MM.1S (cell line): ENCODE data around the gene PER1.

Experiments
- DNase-seq: peaks from one replicate; pipeline ENCODE4 v3.0.0-alpha.2; 2015
- H2AFZ ChIP-seq: fragments of 300-600 bp; sonication (generic); 2 replicates; pipeline ENCODE4 v1.6.0; 2016; ENCODE audit warnings: antibody characterized with exemption, low read length
- H3F3A ChIP-seq: fragments of 300-600 bp; sonication (generic); 2 replicates; pipeline ENCODE4 v1.6.1; 2016; ENCODE audit warnings: mild to moderate bottlenecking, antibody characterized with exemption, low read length, moderate library complexity, mixed read lengths; ENCODE audit not compliant: insufficient read depth
- H3K27ac ChIP-seq: fragments of 300-600 bp; sonication (generic); 2 replicates; pipeline ENCODE4 v1.5.1; 2016; ENCODE audit warnings: mild to moderate bottlenecking, low read length
- H3K27me3 ChIP-seq: fragments of 300-600 bp; sonication (generic); replicated peaks from 2 replicates; pipeline ENCODE4 v1.6.0; 2016; ENCODE audit warnings: low read length; ENCODE audit not compliant: insufficient read depth
- H3K36me3 ChIP-seq: fragments of 300-600 bp; sonication (generic); replicated peaks from 2 replicates; pipeline ENCODE4 v1.6.1; 2016; ENCODE audit warnings: mild to moderate bottlenecking, low read length, mixed read lengths; ENCODE audit not compliant: insufficient read depth
- H3K4me1 ChIP-seq: fragments of 300-600 bp; sonication (generic); 2 replicates; pipeline ENCODE4 v1.6.1; 2016; ENCODE audit warnings: low read length, mixed read lengths
- H3K4me2 ChIP-seq: fragments of 300-600 bp; sonication (generic); 2 replicates; pipeline ENCODE4 v1.6.0; 2016; ENCODE audit warnings: low read depth, low read length
- H3K4me3 ChIP-seq: fragments of 300-600 bp; sonication (generic); 2 replicates; pipeline ENCODE4 v1.5.1; 2016; ENCODE audit warnings: low read length, mixed read lengths
- H3K79me2 ChIP-seq: fragments of 300-600 bp; sonication (generic); 2 replicates; pipeline ENCODE4 v1.6.1; 2016; ENCODE audit warnings: mixed run types, low read length, mixed read lengths
- H3K9ac ChIP-seq: fragments of 300-600 bp; sonication (generic); 2 replicates; pipeline ENCODE4 v1.6.1; 2016; ENCODE audit warnings: low read length, mixed read lengths
- H3K9me2 ChIP-seq: fragments of 300-600 bp; sonication (generic); replicated peaks from 2 replicates; pipeline ENCODE4 v1.6.1; 2016; ENCODE audit warnings: mild to moderate bottlenecking, low read length, mixed read lengths; ENCODE audit not compliant: insufficient read depth
- H3K9me3 ChIP-seq: fragments of 300-600 bp; sonication (generic); replicated peaks from 2 replicates; pipeline ENCODE4 v1.6.1; 2016; ENCODE audit warnings: mild to moderate bottlenecking, low read length, mixed read lengths; ENCODE audit not compliant: insufficient read depth
- H4K20me1 ChIP-seq: fragments of 300-600 bp; sonication (generic); 2 replicates; pipeline ENCODE4 v1.6.1; 2016; ENCODE audit warnings: mild to moderate bottlenecking, low read length, moderate library complexity, mixed read lengths; ENCODE audit not compliant: insufficient read depth
- EZH2 ChIP-seq: fragments of 300-600 bp; sonication (generic); optimal IDR thresholded peaks from 2 replicates; pipeline ENCODE3; 2017; ENCODE audit warnings: low read depth, mild to moderate bottlenecking, antibody characterized with exemption, low read length, mixed read lengths
- EZH2phosphoT487 ChIP-seq: fragments of 300-600 bp; sonication (generic); IDR thresholded peaks from 2 replicates; pipeline ENCODE4 v1.6.1; 2018; ENCODE audit warnings: antibody characterized with exemption, low read length
- TF ChIP-seq, protein P1 (sequence below): fragments of 300-600 bp; sonication (generic); IDR thresholded peaks from 2 replicates; pipeline ENCODE4 v1.5.1; 2016; ENCODE audit warnings: antibody characterized with exemption, low read length, mixed read lengths

PER1 gene

DNA sequence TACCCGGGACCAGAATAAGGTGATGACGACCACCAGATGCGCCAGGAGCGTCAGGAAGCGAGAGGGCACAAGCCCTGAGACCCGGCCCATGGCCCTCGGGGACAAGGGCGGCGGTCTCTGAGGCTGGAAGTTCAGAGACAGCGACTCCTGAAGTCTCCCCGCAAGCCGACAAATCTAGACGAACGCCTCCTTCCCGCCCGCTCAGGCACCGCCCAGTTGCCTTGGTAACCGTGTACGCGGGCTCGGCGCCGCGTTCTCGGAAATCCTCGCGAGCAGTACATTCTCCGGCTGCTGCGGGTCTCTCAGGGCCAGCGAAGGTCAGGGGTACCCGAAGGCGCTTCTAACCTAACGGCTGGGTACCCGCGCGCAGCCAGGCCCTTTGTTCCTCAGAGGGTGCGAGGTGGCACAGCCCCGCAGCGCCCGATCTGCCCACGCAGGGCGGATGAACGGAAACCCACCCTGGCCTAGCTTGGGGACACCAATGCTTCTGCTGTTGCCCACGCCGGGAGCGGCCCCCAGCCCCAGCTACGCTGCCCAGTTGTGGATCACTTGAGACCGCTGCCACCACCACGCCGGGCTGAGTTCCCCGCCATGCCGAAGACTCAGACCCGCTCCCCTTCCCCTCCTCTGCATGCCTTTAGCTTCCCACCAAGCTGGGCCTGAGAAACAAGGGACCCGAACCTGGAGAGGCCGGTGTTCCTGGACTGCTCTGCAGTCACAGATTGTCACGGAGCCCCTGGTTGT is 24.2 kb upstream of the PER1 start, which contains the start of gene TMEM107:
TMEM107 (minus strand) TSS at position 184 of the 744 bp plus-strand sequence; CDS start at position 90, 94 bp downstream.
- Histone ChIP-seq H3K4me2 (peak within 1 kb of the TSS; percentile 90), H4K20me1 (no peaks in the 10 kb centered on the region), H3K9ac (peak within 1 kb of the TSS; percentile 74), H3F3A (peaks cover 23% of the 10 kb centered on the region), H3K27me3 (no peaks in the 10 kb centered on the region), H3K9me3 (no peaks in the 10 kb centered on the region), H3K27ac (peak within 1 kb of the TSS; percentile 64), H2AFZ (peak within 1 kb of the TSS; percentile 88), H3K4me1 (peaks cover 17% of the 10 kb centered on the region; the same call in 1 of the 2 replicates), H3K4me3 (peak within 1 kb of the TSS; percentile 90), H3K36me3 (no peaks in the 10 kb centered on the region), H3K9me2 (no peaks in the 10 kb centered on the region), H3K79me2 (no peaks in the 10 kb centered on the region; the same call in 1 of the 2 replicates)
- DNase-seq: peak; percentile 94
- no peak for TF ChIP-seq EZH2
- TF ChIP-seq, protein P1, sequence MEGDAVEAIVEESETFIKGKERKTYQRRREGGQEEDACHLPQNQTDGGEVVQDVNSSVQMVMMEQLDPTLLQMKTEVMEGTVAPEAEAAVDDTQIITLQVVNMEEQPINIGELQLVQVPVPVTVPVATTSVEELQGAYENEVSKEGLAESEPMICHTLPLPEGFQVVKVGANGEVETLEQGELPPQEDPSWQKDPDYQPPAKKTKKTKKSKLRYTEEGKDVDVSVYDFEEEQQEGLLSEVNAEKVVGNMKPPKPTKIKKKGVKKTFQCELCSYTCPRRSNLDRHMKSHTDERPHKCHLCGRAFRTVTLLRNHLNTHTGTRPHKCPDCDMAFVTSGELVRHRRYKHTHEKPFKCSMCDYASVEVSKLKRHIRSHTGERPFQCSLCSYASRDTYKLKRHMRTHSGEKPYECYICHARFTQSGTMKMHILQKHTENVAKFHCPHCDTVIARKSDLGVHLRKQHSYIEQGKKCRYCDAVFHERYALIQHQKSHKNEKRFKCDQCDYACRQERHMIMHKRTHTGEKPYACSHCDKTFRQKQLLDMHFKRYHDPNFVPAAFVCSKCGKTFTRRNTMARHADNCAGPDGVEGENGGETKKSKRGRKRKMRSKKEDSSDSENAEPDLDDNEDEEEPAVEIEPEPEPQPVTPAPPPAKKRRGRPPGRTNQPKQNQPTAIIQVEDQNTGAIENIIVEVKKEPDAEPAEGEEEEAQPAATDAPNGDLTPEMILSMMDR: peak; percentile 14; the same call in 1 of the 2 replicates
- no peak for TF ChIP-seq EZH2phosphoT487

DNA sequence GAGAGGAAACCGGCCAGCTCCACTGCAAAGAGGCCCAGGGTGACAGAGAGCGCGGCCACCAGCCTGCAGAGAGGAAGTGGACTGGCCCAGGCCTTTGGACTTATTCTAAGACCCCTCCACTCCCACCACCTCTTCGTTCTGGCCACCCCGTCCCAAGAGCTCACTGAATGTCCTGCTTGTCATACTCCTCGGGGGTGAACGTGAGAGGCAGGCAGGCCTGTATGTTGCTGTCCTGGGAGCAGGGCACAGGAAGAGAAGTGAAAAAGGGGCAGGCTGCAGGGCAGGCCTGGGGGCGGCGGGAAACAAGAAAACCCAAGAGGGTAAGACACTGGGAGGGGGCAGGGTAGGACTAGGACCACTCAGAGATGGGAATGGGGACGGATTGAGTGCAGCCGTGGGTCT is 23.6 kb upstream of the PER1 start:
- H3K79me2 ChIP-seq: no peaks in the 10 kb centered on the region; the same call in 1 of the 2 replicates
- H3F3A ChIP-seq: peaks cover 23% of the 10 kb centered on the region
- no peaks in the 10 kb centered on the region for H3K9me3 ChIP-seq
- peaks cover 17% of the 10 kb centered on the region; the same call in 1 of the 2 replicates for H3K4me1 ChIP-seq
- H3K36me3 ChIP-seq: no peaks in the 10 kb centered on the region
- peak overlapping the region; percentile 74 for H3K9ac ChIP-seq
- TF ChIP-seq, protein P1: no peak
- no peak for TF ChIP-seq EZH2phosphoT487
- TF ChIP-seq EZH2: no peak
- peak overlapping the region; percentile 88 for H2AFZ ChIP-seq
- H3K4me2 ChIP-seq: peak overlapping the region; percentile 90
- peak overlapping the region; percentile 64 for H3K27ac ChIP-seq
- no peaks in the 10 kb centered on the region for H3K27me3 ChIP-seq
- DNase-seq: no peak
- no peaks in the 10 kb centered on the region for H4K20me1 ChIP-seq
- peak overlapping the region; percentile 90 for H3K4me3 ChIP-seq
- H3K9me2 ChIP-seq: no peaks in the 10 kb centered on the region

DNA sequence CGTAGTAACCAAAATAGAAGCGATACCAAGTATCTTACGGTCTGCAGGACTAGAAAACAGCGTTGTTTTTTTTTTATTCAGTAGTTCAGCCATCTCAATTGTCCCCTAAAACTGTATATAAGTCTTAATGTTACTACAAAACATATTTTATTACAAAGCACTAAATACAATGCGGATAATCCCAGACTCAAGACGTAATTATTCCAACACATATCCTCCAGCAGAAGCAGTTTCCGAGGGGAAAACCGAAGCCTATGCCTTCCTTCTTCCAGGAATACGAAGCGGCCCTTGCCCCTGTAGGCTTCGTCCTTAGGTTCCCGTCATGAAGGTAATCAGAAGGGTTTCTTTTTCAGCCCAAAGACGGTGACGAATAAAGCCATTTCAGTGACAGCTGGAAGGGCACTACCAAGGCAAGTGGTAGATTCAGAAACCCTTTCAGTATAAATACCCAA is 21.7 kb upstream of the PER1 start:
- Histone ChIP-seq H3K27ac (peak overlapping the region; percentile 90; the same call in 1 of the 2 replicates), H2AFZ (peak overlapping the region; percentile 68), H3K4me3 (peak overlapping the region; percentile 54), H3F3A (peaks cover 23% of the 10 kb centered on the region), H4K20me1 (no peaks in the 10 kb centered on the region), H3K9me2 (no peaks in the 10 kb centered on the region), H3K4me1 (peaks cover 17% of the 10 kb centered on the region; the same call in 1 of the 2 replicates), H3K9ac (peak overlapping the region; percentile 84), H3K27me3 (no peaks in the 10 kb centered on the region), H3K79me2 (no peaks in the 10 kb centered on the region; the same call in 1 of the 2 replicates), H3K36me3 (no peaks in the 10 kb centered on the region), H3K9me3 (no peaks in the 10 kb centered on the region), H3K4me2 (peak overlapping the region; percentile 82)
- TF ChIP-seq EZH2phosphoT487 (no peak), EZH2 (no peak)
- TF ChIP-seq, protein P1: no peak
- DNase-seq: no peak
